Transverse colon (tissue), 4 donors: Measurements from ENCODE around the gene SYT1. TPM values are rescaled to one million over a fixed set of nuclear protein-coding genes. Genes with fewer than 3 reads are reported as not detected.
"Not testable (repeated sequence)": the region's sequence is repeated elsewhere in the genome, so short reads cannot be mapped to it uniquely, and the experiment has no call there.

Source experiments
- DNase-seq: peaks from one replicate; pipeline ENCODE4 v3.0.0-alpha.2; 2019
- H3K27ac ChIP-seq, 4 donors: fragments of 200-600 bp; sonication (generic); 2 replicates each; pipeline ENCODE4 v1.5.1; 2016 to 2018; ENCODE audit warnings: inconsistent platforms in 4 of 4
- H3K27me3 ChIP-seq: fragments of 200-600 bp; sonication (generic); 2 replicates; pipeline ENCODE4 v1.5.1; 2017; ENCODE audit warnings: inconsistent platforms
- H3K36me3 ChIP-seq, 4 donors: fragments of 200-600 bp; sonication (generic); 2 replicates each; pipeline ENCODE4 v1.5.1; 2017 to 2019; ENCODE audit warnings: inconsistent platforms in 4 of 4
- H3K4me1 ChIP-seq, 4 donors: fragments of 200-600 bp; sonication (generic); 2 replicates each; pipeline ENCODE4 v1.5.1; 2017 to 2020; ENCODE audit warnings: inconsistent platforms in 4 of 4
- H3K4me3 ChIP-seq, 4 donors: fragments of 200-600 bp; sonication (generic); 1 replicate in 1 of 4; 2 replicates in 3 of 4; pipeline versions ENCODE4 v1.5.1 to v1.6.1; 2017 to 2019; ENCODE audit warnings: inconsistent platforms in 4 of 4
- H3K9me3 ChIP-seq, 2 donors: fragments of 200-600 bp; sonication (generic); 2 replicates each; pipeline ENCODE4 v1.5.1; 2017 to 2019; ENCODE audit warnings: inconsistent platforms in 2 of 2
- EP300 ChIP-seq: sonication (generic); formaldehyde crosslinking; IDR thresholded peaks from one replicate; pipeline ENCODE4 v1.6.1; 2017; ENCODE audit warnings: antibody characterized with exemption, low read depth
- POLR2A ChIP-seq: fragments of 450-650 bp; IDR thresholded peaks from one replicate; pipeline ENCODE4 v1.6.1; 2016; ENCODE audit warnings: antibody characterized with exemption, mild to moderate bottlenecking, moderate library complexity
- POLR2AphosphoS5 ChIP-seq, 3 donors: sonication (generic); formaldehyde crosslinking; IDR thresholded peaks; one replicate each; pipeline ENCODE4 v1.6.1; 2016; ENCODE audit warnings: antibody characterized with exemption in 3 of 3
- WGBS, 2 donors: methylation state at CpG; one replicate each; pipeline ENCODE4 v1.1.5; 2018; ENCODE audit warnings: low coverage in 1 of 2; 5-methylcytosine and 5-hydroxymethylcytosine counted together
- in situ Hi-C, 4 donors: fragments of 200-750 bp; cut with MboI; loops; one replicate each; pipeline versions ENCODE4 v1.15.0 to v1.15.1; 2017; ENCODE audit warnings: low sequenced_read_pairs in 3 of 4, low pct_ligation_motif_present in 1 of 4, low pct_unique_long_range_greater_than_20kb in 1 of 4
- intact Hi-C: fragments of 100-400 bp; cut with DNase I; formaldehyde crosslinking; loops from one replicate; pipeline ENCODE4 v1.15.1; 2023; ENCODE audit warnings: low total_unique reads
- total RNA-seq, 4 donors: library from RNA; depleted of rRNA; stranded (reverse); fragments of >200 nt; gene quantifications; one replicate each; pipeline ENCODE4 v1.1.0, GENCODE V29; 2016
- TF ChIP-seq, protein P1 (sequence below), 5 experiments: fragments of 200-600 bp in 3 of 5; fragments of 450-650 bp in 2 of 5; sonication (generic) in 3 of 5; IDR thresholded peaks; 1 replicate in 2 of 5; 2 replicates in 3 of 5; pipeline ENCODE4 v1.5.1; 2016 to 2017; ENCODE audit warnings: antibody characterized with exemption in 5 of 5, inconsistent platforms in 3 of 5, mild to moderate bottlenecking in 2 of 5, moderate library complexity in 1 of 5

SYT1 gene
- total RNA-seq, 4 donors from 2014 or later, result 0.60 to 4.9 (median 2.1) TPM

DNA sequence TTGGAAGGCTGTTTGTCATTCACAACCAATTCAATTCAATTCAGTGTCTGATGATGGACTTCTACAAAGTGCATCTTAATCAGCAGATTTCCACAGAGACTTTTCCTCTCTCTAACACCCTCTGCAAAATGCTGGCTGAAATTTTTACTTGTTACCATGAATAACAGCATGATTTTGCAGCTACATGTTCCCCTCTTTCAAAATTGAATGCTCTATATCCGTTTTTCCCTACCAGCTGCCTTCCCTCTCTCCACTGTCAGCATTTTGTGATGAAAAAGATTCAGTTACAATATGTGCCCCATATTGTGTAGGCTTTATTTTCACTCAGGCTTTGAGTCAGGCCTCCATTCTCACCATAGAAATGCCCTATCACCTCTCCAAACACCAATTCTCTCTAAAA lies 334.6 kb downstream of the SYT1 start:
- intact Hi-C loops, result no loop called here
- Histone ChIP-seq H3K4me3 (no peak overlapping the region), H3K27ac (no peak overlapping the region), H3K36me3 (no peaks in the 10 kb centered on the region), H3K27me3 (no peaks in the 10 kb centered on the region), H3K9me3 (no peaks in the 10 kb centered on the region), H3K4me1 (no peaks in the 10 kb centered on the region)
- 22 to 41% methylated on average over 1 of the region's 1 CpG for WGBS, 2 donors
- DNase-seq, result no peak
- TF ChIP-seq EP300, result no peak
- no peak for TF ChIP-seq POLR2A
- no peak for TF ChIP-seq POLR2AphosphoS5 (IDR thresholded peaks at IDR 0.05)
- TF ChIP-seq, protein P1, sequence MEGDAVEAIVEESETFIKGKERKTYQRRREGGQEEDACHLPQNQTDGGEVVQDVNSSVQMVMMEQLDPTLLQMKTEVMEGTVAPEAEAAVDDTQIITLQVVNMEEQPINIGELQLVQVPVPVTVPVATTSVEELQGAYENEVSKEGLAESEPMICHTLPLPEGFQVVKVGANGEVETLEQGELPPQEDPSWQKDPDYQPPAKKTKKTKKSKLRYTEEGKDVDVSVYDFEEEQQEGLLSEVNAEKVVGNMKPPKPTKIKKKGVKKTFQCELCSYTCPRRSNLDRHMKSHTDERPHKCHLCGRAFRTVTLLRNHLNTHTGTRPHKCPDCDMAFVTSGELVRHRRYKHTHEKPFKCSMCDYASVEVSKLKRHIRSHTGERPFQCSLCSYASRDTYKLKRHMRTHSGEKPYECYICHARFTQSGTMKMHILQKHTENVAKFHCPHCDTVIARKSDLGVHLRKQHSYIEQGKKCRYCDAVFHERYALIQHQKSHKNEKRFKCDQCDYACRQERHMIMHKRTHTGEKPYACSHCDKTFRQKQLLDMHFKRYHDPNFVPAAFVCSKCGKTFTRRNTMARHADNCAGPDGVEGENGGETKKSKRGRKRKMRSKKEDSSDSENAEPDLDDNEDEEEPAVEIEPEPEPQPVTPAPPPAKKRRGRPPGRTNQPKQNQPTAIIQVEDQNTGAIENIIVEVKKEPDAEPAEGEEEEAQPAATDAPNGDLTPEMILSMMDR (IDR thresholded peaks at IDR 0.05), result no peak
- in situ Hi-C loops, result no loop called here

DNA sequence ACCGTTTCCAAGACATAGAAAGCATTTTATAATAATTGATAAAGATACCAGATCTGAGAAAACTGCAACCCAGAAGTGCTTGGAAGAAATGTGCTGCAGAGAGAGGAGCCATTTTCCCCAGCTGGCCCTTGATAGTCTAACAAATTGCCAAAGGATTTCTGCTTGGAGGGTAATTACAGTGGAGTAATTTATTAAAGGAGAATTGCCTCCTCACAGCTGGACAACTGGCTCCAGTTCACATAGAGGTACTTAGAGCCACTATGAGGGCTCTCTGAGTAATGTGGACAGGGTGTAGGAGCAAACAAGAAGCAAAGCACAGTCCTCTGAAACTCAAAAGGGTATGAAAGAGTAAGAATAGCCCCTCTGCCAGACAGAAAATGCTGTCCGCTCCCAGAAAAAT lies 335.6 kb downstream of the SYT1 start:
- H3K4me1 ChIP-seq, result no peaks in the 10 kb centered on the region
- H3K4me3 ChIP-seq, result no peak overlapping the region
- intact Hi-C loops, result no loop called here
- H3K36me3 ChIP-seq, result no peaks in the 10 kb centered on the region
- in situ Hi-C loops, result no loop called here
- TF ChIP-seq, protein P1 (IDR thresholded peaks at IDR 0.05), result no peak
- TF ChIP-seq EP300 (no peak), POLR2AphosphoS5 (IDR thresholded peaks at IDR 0.05) (no peak), POLR2A (no peak)
- WGBS, 2 donors, result 73 to 75% methylated on average over 2 of the region's 2 CpGs
- H3K27me3 ChIP-seq, result no peaks in the 10 kb centered on the region
- DNase-seq, result no peak
- no peaks in the 10 kb centered on the region for H3K9me3 ChIP-seq
- H3K27ac ChIP-seq, result no peak overlapping the region

DNA sequence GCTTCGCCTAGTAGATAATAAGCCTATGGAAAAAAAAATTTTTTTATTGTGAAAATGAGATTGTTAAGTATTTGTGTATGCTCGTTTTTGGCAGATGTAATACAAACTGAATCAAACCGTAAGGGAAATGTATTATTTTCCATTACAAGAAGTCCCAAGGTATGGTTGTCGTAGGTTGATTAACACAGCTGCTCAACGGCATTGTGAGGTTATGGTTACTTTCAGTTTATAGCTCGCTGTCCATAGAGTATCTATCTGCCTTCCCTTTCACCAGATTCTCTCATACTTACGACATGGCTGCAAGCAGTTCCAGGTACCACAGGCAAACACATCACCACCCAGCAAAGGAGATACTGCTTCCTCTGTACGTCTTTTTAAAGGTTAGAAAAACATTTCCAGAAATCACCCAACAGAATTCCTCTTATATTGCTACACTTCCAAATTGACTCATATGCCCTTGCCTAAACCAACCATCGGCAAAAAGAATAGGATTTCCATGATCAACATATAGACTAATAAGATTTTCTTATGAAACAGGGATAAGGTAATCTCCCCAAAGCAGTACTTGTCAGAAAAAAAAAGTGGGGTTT lies 338.6 kb downstream of the SYT1 start:
- H3K36me3 ChIP-seq, result no peaks in the 10 kb centered on the region
- no peaks in the 10 kb centered on the region for H3K27me3 ChIP-seq
- no peak overlapping the region for H3K27ac ChIP-seq
- DNase-seq, result no peak
- 79 to 84% methylated on average over 9 of the region's 9 CpGs for WGBS, 2 donors
- no peaks in the 10 kb centered on the region for H3K9me3 ChIP-seq
- H3K4me1 ChIP-seq, result no peaks in the 10 kb centered on the region
- in situ Hi-C loops, result no loop called here
- TF ChIP-seq POLR2A (no peak), POLR2AphosphoS5 (IDR thresholded peaks at IDR 0.05) (no peak), EP300 (no peak)
- TF ChIP-seq, protein P1 (IDR thresholded peaks at IDR 0.05), result no peak
- no peak overlapping the region for H3K4me3 ChIP-seq
- intact Hi-C loops, result no loop called here

DNA sequence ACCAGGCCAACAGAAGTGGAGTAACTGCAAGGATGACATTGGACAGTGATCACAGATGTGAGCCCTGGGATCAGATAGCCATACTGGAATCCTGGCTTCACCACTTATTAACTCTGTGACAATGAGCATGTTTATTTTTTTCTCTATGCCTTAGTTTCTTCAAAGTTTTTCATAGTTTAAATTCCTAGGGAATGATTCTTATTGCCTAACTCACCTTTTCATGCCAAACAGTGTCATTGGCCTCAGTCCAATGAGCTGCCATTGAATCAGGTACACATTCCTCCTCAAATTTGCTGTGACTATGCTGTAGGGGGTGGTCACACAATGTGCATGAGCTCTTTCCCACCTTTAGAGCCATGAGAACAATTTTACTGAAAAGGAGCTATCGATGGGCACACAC lies 342.3 kb downstream of the SYT1 start:
- Histone ChIP-seq H3K36me3 (no peaks in the 10 kb centered on the region), H3K27ac (no peak overlapping the region), H3K27me3 (no peaks in the 10 kb centered on the region), H3K9me3 (no peaks in the 10 kb centered on the region), H3K4me1 (no peaks in the 10 kb centered on the region), H3K4me3 (no peak overlapping the region)
- 67 to 96% methylated on average over 1 of the region's 1 CpG for WGBS, 2 donors
- no peak for DNase-seq
- intact Hi-C loops, result no loop called here
- in situ Hi-C loops, result no loop called here
- TF ChIP-seq, protein P1 (IDR thresholded peaks at IDR 0.05), result no peak
- TF ChIP-seq POLR2A, result no peak
- TF ChIP-seq POLR2AphosphoS5 (IDR thresholded peaks at IDR 0.05), result no peak
- TF ChIP-seq EP300, result no peak

DNA sequence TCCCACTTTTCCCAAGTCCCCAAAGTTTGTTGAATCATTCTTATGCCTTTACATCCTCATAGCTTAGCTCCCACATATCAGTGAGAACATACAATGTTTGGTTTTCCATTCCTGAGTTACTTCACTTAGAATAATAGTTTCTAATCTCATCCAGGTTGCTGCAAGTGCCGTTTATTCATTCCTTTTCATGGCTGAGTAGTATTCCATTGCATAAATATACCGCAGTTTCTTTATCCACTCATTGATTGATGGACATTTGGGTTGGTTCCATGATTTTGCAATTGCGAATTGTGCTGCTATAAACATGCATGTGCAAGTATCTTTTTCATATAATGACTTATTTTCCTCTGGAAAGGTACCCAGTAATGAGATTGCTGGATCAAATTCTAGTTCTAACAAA lies 345.8 kb downstream of the SYT1 start:
- H3K9me3 ChIP-seq, H3K27ac ChIP-seq, DNase-seq, intact Hi-C loops, H3K4me3 ChIP-seq, H3K4me1 ChIP-seq, H3K27me3 ChIP-seq, in situ Hi-C loops, H3K36me3 ChIP-seq: not testable (repeated sequence)
- 86 to 88% methylated on average over 3 of the region's 3 CpGs for WGBS, 2 donors
